ENCODE measurements around the gene FAF1.

DNA sequence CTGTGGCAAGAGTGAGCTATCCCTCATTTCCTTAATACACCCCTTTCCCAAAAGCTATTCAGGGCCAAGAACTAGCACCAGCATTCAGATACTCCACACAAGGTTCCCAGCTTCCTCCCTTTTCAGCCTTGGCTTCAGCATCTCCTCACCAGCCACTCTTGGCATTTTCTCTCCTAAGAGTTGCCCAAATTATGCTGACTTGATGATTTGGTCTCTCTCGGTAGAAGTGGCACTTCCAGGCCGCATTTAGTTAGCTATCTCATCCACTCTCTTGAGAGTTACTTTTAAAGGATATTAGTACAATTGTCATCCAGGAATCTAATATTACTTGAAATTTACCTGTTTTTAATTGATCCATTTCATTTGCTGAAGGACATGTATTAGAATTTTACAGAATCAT lies 337.8 kb downstream of the FAF1 start:
- TF ChIP-seq POLR2AphosphoS5 (IDR thresholded peaks at IDR 0.05) (no peak), EP300 (IDR thresholded peaks at IDR 0.05; ENCODE audit: low read depth) (no peak)
- TF ChIP-seq, protein P1, sequence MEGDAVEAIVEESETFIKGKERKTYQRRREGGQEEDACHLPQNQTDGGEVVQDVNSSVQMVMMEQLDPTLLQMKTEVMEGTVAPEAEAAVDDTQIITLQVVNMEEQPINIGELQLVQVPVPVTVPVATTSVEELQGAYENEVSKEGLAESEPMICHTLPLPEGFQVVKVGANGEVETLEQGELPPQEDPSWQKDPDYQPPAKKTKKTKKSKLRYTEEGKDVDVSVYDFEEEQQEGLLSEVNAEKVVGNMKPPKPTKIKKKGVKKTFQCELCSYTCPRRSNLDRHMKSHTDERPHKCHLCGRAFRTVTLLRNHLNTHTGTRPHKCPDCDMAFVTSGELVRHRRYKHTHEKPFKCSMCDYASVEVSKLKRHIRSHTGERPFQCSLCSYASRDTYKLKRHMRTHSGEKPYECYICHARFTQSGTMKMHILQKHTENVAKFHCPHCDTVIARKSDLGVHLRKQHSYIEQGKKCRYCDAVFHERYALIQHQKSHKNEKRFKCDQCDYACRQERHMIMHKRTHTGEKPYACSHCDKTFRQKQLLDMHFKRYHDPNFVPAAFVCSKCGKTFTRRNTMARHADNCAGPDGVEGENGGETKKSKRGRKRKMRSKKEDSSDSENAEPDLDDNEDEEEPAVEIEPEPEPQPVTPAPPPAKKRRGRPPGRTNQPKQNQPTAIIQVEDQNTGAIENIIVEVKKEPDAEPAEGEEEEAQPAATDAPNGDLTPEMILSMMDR (IDR thresholded peaks at IDR 0.05): no peak

Data from transverse colon (tissue), 4 donors.